Fibroblast of lung (primary cell): Measurements from ENCODE around the gene ACO2. TPM values are rescaled to one million over a fixed set of nuclear protein-coding genes. Genes with fewer than 3 reads are reported as not detected.
A peak's percentile ranks its signal among the peaks of the same experiment; 100 is the strongest.

Experiments
- DNase-seq, 2 donors: peaks; one replicate each; pipeline versions ENCODE4 v3.0.0 to v3.0.0-alpha.2; 2010; ENCODE audit warnings: low read depth in 2 of 2
- H2AFZ ChIP-seq: 2 replicates; pipeline ENCODE4 v1.5.1; 2012; ENCODE audit warnings: low read length, control low read depth, inconsistent platforms
- H3K27ac ChIP-seq: 2 replicates; pipeline ENCODE4 v1.5.1; 2011; ENCODE audit warnings: low read length, control low read depth; ENCODE audit not compliant: insufficient read depth
- H3K27me3 ChIP-seq: 2 replicates; pipeline ENCODE4 v1.5.1; 2011; ENCODE audit warnings: mild to moderate bottlenecking, low read length; ENCODE audit not compliant: control insufficient read depth, insufficient read depth
- H3K36me3 ChIP-seq: 2 replicates; pipeline ENCODE4 v1.5.1; 2011; ENCODE audit warnings: low read length; ENCODE audit not compliant: control insufficient read depth, insufficient read depth
- H3K4me1 ChIP-seq: 2 replicates; pipeline ENCODE4 v1.5.1; 2011; ENCODE audit warnings: low read length; ENCODE audit not compliant: control insufficient read depth, insufficient read depth; ENCODE audit errors: extremely low read depth
- H3K4me2 ChIP-seq: 2 replicates; pipeline ENCODE4 v1.5.1; 2011; ENCODE audit warnings: low read length, control low read depth; ENCODE audit not compliant: insufficient read depth; ENCODE audit errors: extremely low read depth
- H3K4me3 ChIP-seq, 4 experiments: fragments of 200-600 bp in 1 of 4; sonication (generic) in 1 of 4; replicated peaks in 1 of 4; 2 replicates each; pipeline ENCODE4 v1.5.1; 2011 to 2016; ENCODE audit warnings: low read length in 4 of 4, low read depth in 3 of 4, mild to moderate bottlenecking in 3 of 4, control low read depth in 2 of 4, inconsistent platforms in 1 of 4, mixed read lengths in 1 of 4; ENCODE audit not compliant: insufficient read depth in 1 of 4; ENCODE audit errors: control extremely low read depth in 1 of 4
- H3K79me2 ChIP-seq: 2 replicates; pipeline ENCODE4 v1.5.1; 2012; ENCODE audit warnings: mild to moderate bottlenecking, low read length, inconsistent platforms; ENCODE audit not compliant: control insufficient read depth, insufficient read depth
- H3K9ac ChIP-seq: 2 replicates; pipeline ENCODE4 v1.5.1; 2011; ENCODE audit warnings: mild to moderate bottlenecking, low read length, control low read depth; ENCODE audit not compliant: insufficient read depth
- H3K9me3 ChIP-seq: 2 replicates; pipeline ENCODE4 v1.5.1; 2012; ENCODE audit warnings: low read depth, low read length; ENCODE audit not compliant: control insufficient read depth, insufficient read depth
- H4K20me1 ChIP-seq: 2 replicates; pipeline ENCODE4 v1.5.1; 2011; ENCODE audit warnings: low read length; ENCODE audit not compliant: control insufficient read depth, insufficient read depth; ENCODE audit errors: extremely low read depth
- CTCF ChIP-seq, 2 donors: IDR thresholded peaks in 1 of 2; conservative IDR thresholded peaks in 1 of 2; 1 replicate in 1 of 2; 2 replicates in 1 of 2; pipeline ENCODE4 v1.5.1; 2011 to 2012; ENCODE audit warnings: low read length in 2 of 2, control low read depth in 1 of 2, inconsistent platforms in 1 of 2, low read depth in 1 of 2, mild to moderate bottlenecking in 1 of 2
- EZH2 ChIP-seq: IDR thresholded peaks from 2 replicates; pipeline ENCODE4 v1.5.1; 2012; ENCODE audit warnings: low read length, control low read depth, mild to moderate bottlenecking; ENCODE audit errors: missing control alignments
- polyA plus RNA-seq, 2 donors: library from polyadenylated mRNA; depleted of rRNA in 1 of 2; stranded (reverse) in 1 of 2; unstranded in 1 of 2; fragments of >200 nt; gene quantifications; 2 replicates each; pipeline ENCODE4 v1.2.1, GENCODE V29; 2011 to 2012; ENCODE audit warnings: missing spikeins in 1 of 2
- total RNA-seq: library from RNA; depleted of rRNA; stranded (reverse); fragments of >200 nt; gene quantifications from 2 replicates; pipeline ENCODE4 v1.2.1, GENCODE V29; 2014

ACO2 gene
- total and polyA plus RNA-seq, 2 donors (not counting 1 experiment from before 2014, with no cell fraction given), result 37.6 to 80.3 TPM

DNA sequence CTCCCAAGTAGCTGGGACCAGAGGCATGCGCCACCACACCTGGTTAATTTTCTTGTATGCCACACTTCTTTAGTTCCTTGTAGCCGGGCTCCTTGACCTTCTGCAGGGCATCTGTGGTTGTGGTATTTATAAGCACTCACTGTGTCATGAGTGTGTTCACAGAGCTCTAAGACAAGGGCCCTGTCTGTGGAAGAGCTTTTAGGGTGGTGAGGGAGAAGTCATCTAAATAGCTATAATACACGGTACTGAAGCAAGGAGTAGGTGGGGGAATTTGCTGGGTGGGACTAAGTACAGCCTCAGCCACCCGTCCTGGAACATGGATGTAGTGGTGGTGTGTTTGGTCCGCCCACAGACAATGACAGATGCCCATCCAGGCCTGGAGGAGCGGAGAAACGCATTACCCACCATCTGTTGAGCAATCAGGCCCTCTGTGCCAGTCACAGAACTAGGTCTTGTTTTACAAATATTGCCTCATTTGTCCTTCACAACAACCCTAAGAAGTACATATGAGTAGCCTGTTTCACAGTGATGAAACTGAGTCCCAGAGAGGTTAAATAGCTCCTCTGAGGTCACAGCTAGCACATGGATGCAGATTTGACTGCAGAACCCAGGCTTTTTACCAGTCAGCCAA is 10.1 kb downstream of the ACO2 start:
- Histone ChIP-seq H3K4me3 (no peak overlapping the region), H3K27me3 (no peaks in the 10 kb centered on the region), H3K36me3 (no peaks in the 10 kb centered on the region), H3K27ac (peak overlapping the region; percentile 83), H3K4me1 (peaks cover 41% of the 10 kb centered on the region), H2AFZ (no peak overlapping the region), H3K9me3 (no peaks in the 10 kb centered on the region), H3K79me2 (peaks cover 53% of the 10 kb centered on the region), H4K20me1 (no peaks in the 10 kb centered on the region), H3K9ac (no peak overlapping the region), H3K4me2 (no peak overlapping the region)
- TF ChIP-seq CTCF (conservative IDR thresholded peaks at IDR 0.05 in 1 of 2, IDR thresholded peaks at IDR 0.05 in 1 of 2; ENCODE audit: low read depth in 1 of 2, low read length in 2 of 2), result no peak
- no peak for TF ChIP-seq EZH2
- peak; percentile 6 to 89 for DNase-seq

DNA sequence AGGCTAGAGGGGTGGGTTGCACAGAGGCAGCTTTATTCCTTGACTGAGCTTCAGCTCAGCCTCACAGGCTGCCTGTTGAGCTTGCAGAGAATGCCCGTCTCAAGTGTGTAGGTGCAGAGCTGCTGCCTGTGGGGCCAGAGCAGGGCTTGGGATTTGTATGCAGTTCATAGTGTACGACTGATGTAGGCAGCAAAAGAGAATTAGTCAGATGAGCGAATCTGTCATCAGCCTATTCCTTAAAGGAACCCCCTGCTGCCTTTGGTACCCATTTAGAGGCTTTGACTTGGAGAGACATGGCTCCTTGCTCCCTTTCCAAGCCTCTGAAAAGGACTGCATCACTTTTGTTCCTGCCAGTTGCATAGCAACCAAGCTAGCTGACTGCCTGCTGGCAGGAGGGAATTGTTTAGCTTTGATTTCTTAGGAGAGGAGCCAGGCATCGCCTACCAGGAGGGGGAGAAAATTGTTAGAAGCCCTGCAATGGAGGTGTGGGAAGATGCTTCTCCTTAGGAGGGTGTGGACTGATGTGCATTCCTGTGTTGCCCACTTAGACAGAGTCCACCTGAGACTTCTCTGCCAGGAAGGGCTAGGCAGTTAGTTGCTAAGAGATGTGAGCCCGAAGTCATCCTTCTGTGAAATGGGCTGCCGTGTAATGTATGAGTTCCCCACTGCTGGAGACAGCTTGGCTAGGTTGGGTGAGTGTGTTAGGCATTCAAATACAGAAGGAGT is 10.9 kb downstream of the ACO2 start:
- Histone ChIP-seq H3K36me3 (no peaks in the 10 kb centered on the region), H3K4me1 (peaks cover 41% of the 10 kb centered on the region), H3K27me3 (no peaks in the 10 kb centered on the region), H4K20me1 (no peaks in the 10 kb centered on the region), H3K79me2 (peaks cover 53% of the 10 kb centered on the region), H3K9ac (no peak overlapping the region), H3K4me2 (peak overlapping the region; percentile 79), H3K4me3 (peak overlapping the region in 1 of 4 experiments; percentile 8), H3K9me3 (no peaks in the 10 kb centered on the region), H2AFZ (no peak overlapping the region), H3K27ac (peak overlapping the region; percentile 83)
- TF ChIP-seq CTCF (conservative IDR thresholded peaks at IDR 0.05 in 1 of 2, IDR thresholded peaks at IDR 0.05 in 1 of 2; ENCODE audit: low read depth in 1 of 2, low read length in 2 of 2), result peak; percentile 16 to 22
- no peak for TF ChIP-seq EZH2
- DNase-seq, result peak; percentile 72 to 73

DNA sequence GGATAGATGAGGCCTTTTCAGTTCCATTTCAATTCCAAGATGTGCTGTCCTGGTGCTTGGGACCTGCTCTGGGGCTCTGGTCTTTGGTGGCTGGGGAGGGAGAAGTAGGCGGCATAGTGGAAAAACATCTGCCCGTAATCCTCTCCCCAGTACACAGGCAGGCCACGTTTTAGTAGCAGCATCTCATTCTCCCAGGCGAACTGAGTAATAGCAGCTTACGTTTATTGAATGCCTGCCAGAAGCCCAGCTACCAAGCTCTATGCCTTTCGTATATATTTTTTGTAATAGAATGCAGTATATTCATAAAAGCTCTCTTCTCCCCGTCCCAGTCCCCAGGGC is 11.4 kb downstream of the ACO2 start:
- Histone ChIP-seq H3K4me2 (peak overlapping the region; percentile 79), H3K4me1 (peaks cover 41% of the 10 kb centered on the region), H3K9me3 (no peaks in the 10 kb centered on the region), H3K27me3 (no peaks in the 10 kb centered on the region), H3K27ac (peak overlapping the region; percentile 83), H3K4me3 (no peak overlapping the region), H2AFZ (no peak overlapping the region), H3K9ac (no peak overlapping the region), H4K20me1 (no peaks in the 10 kb centered on the region), H3K79me2 (peaks cover 52% of the 10 kb centered on the region), H3K36me3 (no peaks in the 10 kb centered on the region)
- DNase-seq, result peak; percentile 83 to 86
- TF ChIP-seq CTCF (conservative IDR thresholded peaks at IDR 0.05 in 1 of 2, IDR thresholded peaks at IDR 0.05 in 1 of 2; ENCODE audit: low read depth in 1 of 2, low read length in 2 of 2), result no peak
- no peak for TF ChIP-seq EZH2
